ENCODE data around the gene SGCE.

GRCh38 chr7:94578614-94579013 is 77.3 kb downstream of the SGCE start:
- TF ChIP-seq EZH2 (IDR thresholded peaks at IDR 0.05; ENCODE audit: low read depth, unreplicated experiment) = no peak
- no peak for TF ChIP-seq REST (IDR thresholded peaks at IDR 0.05; ENCODE audit: unreplicated experiment)
- TF ChIP-seq CTCF (conservative IDR thresholded peaks at IDR 0.05; ENCODE audit: low read depth in 2 of 2) = no peak
- TF ChIP-seq POLR2AphosphoS5 (IDR thresholded peaks at IDR 0.05; ENCODE audit: low read depth) = no peak
- no peak for TF ChIP-seq EZH2phosphoT487 (IDR thresholded peaks at IDR 0.05; ENCODE audit: unreplicated experiment)
- no peak for TF ChIP-seq STAT1 (IDR thresholded peaks at IDR 0.05; ENCODE audit: unreplicated experiment)
- no peak for TF ChIP-seq CREB1 (CRISPR knock-in tag; IDR thresholded peaks at IDR 0.05; ENCODE audit: low read depth)
- no peak for TF ChIP-seq NANOG (IDR thresholded peaks at IDR 0.05; ENCODE audit: borderline replicate concordance)

Data from GM23338 (cell line).